ENCODE results near the gene HLA-C. TPM values are rescaled to one million over a fixed set of nuclear protein-coding genes. Genes with fewer than 3 reads are reported as not detected.
"Not testable (repeated sequence)": the region's sequence is repeated elsewhere in the genome, so short reads cannot be mapped to it uniquely, and the experiment has no call there.

HLA-C gene
- total RNA-seq, result 202 TPM

GRCh38 chr6:31271641-31272357 lies at the start of gene HLA-C:
Gene HLA-C, minus strand, starts transcription at chr6:31272092. Its CDS starts 21 bp downstream, at chr6:31272071.
- ATAC-seq, result peak; percentile 97

- no peak for ATAC-seq
These were observed 49.3 kb upstream of the HLA-C start for GRCh38 chr6:31321005-31321707.

- ATAC-seq, result no peak
These were observed 45.1 kb upstream of the HLA-C start for GRCh38 chr6:31317036-31317435.

GRCh38 chr6:31309641-31310040 lies 37.7 kb upstream of the HLA-C start:
- no peak for ATAC-seq

GRCh38 chr6:31308845-31309175 lies 36.9 kb upstream of the HLA-C start:
- no peak for ATAC-seq

- peak; percentile 80 for ATAC-seq
These were observed 36.4 kb upstream of the HLA-C start for GRCh38 chr6:31308050-31308844.

GRCh38 chr6:31307669-31308049 lies 35.8 kb upstream of the HLA-C start:
- ATAC-seq, result no peak

- ATAC-seq, result no peak
These were observed 33.9 kb upstream of the HLA-C start for GRCh38 chr6:31305703-31306219.

- no peak for ATAC-seq
These were observed 32.8 kb upstream of the HLA-C start for GRCh38 chr6:31304683-31305082.

- no peak for ATAC-seq
These were observed 28.9 kb upstream of the HLA-C start for GRCh38 chr6:31300797-31301196.

- ATAC-seq, result no peak
These were observed 28.1 kb upstream of the HLA-C start for GRCh38 chr6:31299947-31300346.

- ATAC-seq, result no peak
These were observed 27.6 kb upstream of the HLA-C start for GRCh38 chr6:31299511-31299910.

GRCh38 chr6:31294056-31294455 lies 22.2 kb upstream of the HLA-C start:
- ATAC-seq, result no peak

GRCh38 chr6:31293343-31293742 lies 21.5 kb upstream of the HLA-C start:
- ATAC-seq, result no peak

- ATAC-seq, result no peak
These were observed 17.9 kb upstream of the HLA-C start for GRCh38 chr6:31289788-31290187.

GRCh38 chr6:31287619-31288018 lies 15.7 kb upstream of the HLA-C start:
- no peak for ATAC-seq

GRCh38 chr6:31285982-31286381 lies 14.1 kb upstream of the HLA-C start:
- ATAC-seq, result no peak

- ATAC-seq, result no peak
These were observed 13.6 kb upstream of the HLA-C start for GRCh38 chr6:31285486-31285885.

GRCh38 chr6:31279647-31280046 lies 7.8 kb upstream of the HLA-C start:
- ATAC-seq, result not testable (repeated sequence)

GRCh38 chr6:31272836-31273626 lies 1.1 kb upstream of the HLA-C start:
- no peak for ATAC-seq

GRCh38 chr6:31272436-31272835 lies 544 bp upstream of the HLA-C start:
- no peak for ATAC-seq
